Astrocyte (in vitro differentiated cells and primary cell): ENCODE data around the gene BBS9. TPM values are rescaled to one million over a fixed set of nuclear protein-coding genes. Genes with fewer than 3 reads are reported as not detected.

Source experiments
- DNase-seq: peaks from one replicate; pipeline ENCODE4 v3.0.0-alpha.2; 2010; ENCODE audit warnings: low read depth
- FAIRE-seq: peaks from 2 replicates; lab custom pipeline; 2011; peaks lifted over from hg19 to GRCh38; lab: Jason Lieb, UNC
- H2AFZ ChIP-seq: 2 replicates; pipeline ENCODE4 v1.6.0; 2012; ENCODE audit warnings: low read depth, low read length, inconsistent platforms
- H3K27ac ChIP-seq: 2 replicates; pipeline ENCODE4 v1.5.1; 2011; ENCODE audit warnings: low read depth, low read length, inconsistent platforms
- H3K27me3 ChIP-seq: 2 replicates; pipeline ENCODE4 v1.6.0; 2011; ENCODE audit warnings: low read length, inconsistent platforms; ENCODE audit not compliant: insufficient read depth
- H3K36me3 ChIP-seq: 2 replicates; pipeline ENCODE4 v1.5.1; 2011; ENCODE audit warnings: low read length, inconsistent platforms; ENCODE audit not compliant: insufficient read depth
- H3K4me1 ChIP-seq: 2 replicates; pipeline ENCODE4 v1.5.1; 2011; ENCODE audit warnings: low read length, inconsistent platforms; ENCODE audit not compliant: insufficient read depth
- H3K4me2 ChIP-seq: 2 replicates; pipeline ENCODE4 v1.6.0; 2012; ENCODE audit warnings: low read length, inconsistent platforms
- H3K4me3 ChIP-seq: 2 replicates; pipeline ENCODE4 v1.5.1; 2011; ENCODE audit warnings: low read depth, mild to moderate bottlenecking, low read length, inconsistent platforms; ENCODE audit not compliant: insufficient read depth
- H3K79me2 ChIP-seq: 2 replicates; pipeline ENCODE4 v1.6.0; 2012; ENCODE audit warnings: mild to moderate bottlenecking, low read length, inconsistent platforms; ENCODE audit not compliant: insufficient read depth
- H3K9ac ChIP-seq: 2 replicates; pipeline ENCODE4 v1.6.0; 2012; ENCODE audit warnings: mild to moderate bottlenecking, low read length, inconsistent platforms
- H3K9me3 ChIP-seq: 2 replicates; pipeline ENCODE4 v1.5.1; 2012; ENCODE audit warnings: low read depth, mild to moderate bottlenecking, low read length, inconsistent platforms; ENCODE audit not compliant: insufficient read depth
- H4K20me1 ChIP-seq: 2 replicates; pipeline ENCODE4 v1.6.0; 2012; ENCODE audit warnings: low read length, inconsistent platforms; ENCODE audit not compliant: insufficient read depth
- H3K27ac Mint-ChIP-seq: one replicate; pipeline ENCODE4 v1.8.0; 2021; ENCODE audit warnings: mild to moderate bottlenecking, mixed read lengths; ENCODE audit not compliant: unreplicated experiment
- H3K27me3 Mint-ChIP-seq: one replicate; pipeline ENCODE4 v1.8.0; 2021; ENCODE audit warnings: low read depth, mixed read lengths; ENCODE audit not compliant: unreplicated experiment
- H3K36me3 Mint-ChIP-seq: one replicate; pipeline ENCODE4 v1.8.0; 2021; ENCODE audit warnings: low read depth, mixed read lengths; ENCODE audit not compliant: unreplicated experiment
- H3K4me1 Mint-ChIP-seq: one replicate; pipeline ENCODE4 v1.8.0; 2021; ENCODE audit warnings: low read depth, mixed read lengths; ENCODE audit not compliant: unreplicated experiment
- H3K4me3 Mint-ChIP-seq: one replicate; pipeline ENCODE4 v1.8.0; 2021; ENCODE audit warnings: mild to moderate bottlenecking, moderate library complexity, mixed read lengths; ENCODE audit not compliant: unreplicated experiment
- H3K9me3 Mint-ChIP-seq: one replicate; pipeline ENCODE4 v1.8.0; 2021; ENCODE audit warnings: mild to moderate bottlenecking, mixed read lengths; ENCODE audit not compliant: unreplicated experiment
- EZH2 ChIP-seq: IDR thresholded peaks from 2 replicates; pipeline ENCODE4 v1.6.1; 2012; ENCODE audit warnings: mild to moderate bottlenecking, low read length, inconsistent platforms; ENCODE audit not compliant: insufficient read depth
- total RNA-seq: library from RNA; stranded (reverse); gene quantifications from 2 replicates; pipeline ENCODE4 v1.2.1, GENCODE V29; 2021
- TF ChIP-seq, protein P1 (sequence below): IDR thresholded peaks from 2 replicates; pipeline ENCODE4 v1.5.1; 2011; ENCODE audit warnings: low read depth, mild to moderate bottlenecking, inconsistent platforms, low read length, moderate library complexity; ENCODE audit not compliant: insufficient read depth

Gene BBS9
- total RNA-seq, 1 donor from 2014 or later = 25.1 TPM

DNA sequence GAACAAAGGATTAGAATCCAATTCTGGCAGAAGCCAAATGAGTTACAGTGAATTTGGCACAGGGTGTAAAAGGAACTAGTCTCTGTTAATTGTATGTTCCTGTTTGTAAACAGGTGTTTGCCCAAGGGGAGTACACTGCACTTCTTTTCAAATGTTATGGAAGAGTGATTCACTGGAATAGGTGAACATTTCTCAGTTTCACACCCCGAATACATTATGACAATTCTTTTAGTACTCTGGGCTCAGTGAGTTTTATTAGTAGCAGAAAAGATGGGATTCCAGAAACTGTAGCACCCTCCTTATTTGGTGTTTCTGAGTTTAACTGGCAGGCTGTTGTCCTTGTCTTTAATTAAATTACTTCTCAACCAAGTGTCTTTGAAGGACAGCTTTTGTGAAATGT lies 329.2 kb downstream of the BBS9 start:
- Histone ChIP-seq H3K4me3 (no peak overlapping the region), H3K27me3 (no peaks in the 10 kb centered on the region), H3K27ac (no peak overlapping the region), H2AFZ (no peak overlapping the region), H3K79me2 (no peaks in the 10 kb centered on the region), H3K36me3 (no peaks in the 10 kb centered on the region), H3K4me1 (no peaks in the 10 kb centered on the region), H4K20me1 (no peaks in the 10 kb centered on the region), H3K9ac (no peak overlapping the region), H3K4me2 (no peak overlapping the region), H3K9me3 (no peaks in the 10 kb centered on the region)
- DNase-seq (no peak), FAIRE-seq (peak; percentile 56)
- no peaks in the 10 kb centered on the region for H3K36me3 Mint-ChIP-seq
- no peak for TF ChIP-seq EZH2
- TF ChIP-seq, protein P1, sequence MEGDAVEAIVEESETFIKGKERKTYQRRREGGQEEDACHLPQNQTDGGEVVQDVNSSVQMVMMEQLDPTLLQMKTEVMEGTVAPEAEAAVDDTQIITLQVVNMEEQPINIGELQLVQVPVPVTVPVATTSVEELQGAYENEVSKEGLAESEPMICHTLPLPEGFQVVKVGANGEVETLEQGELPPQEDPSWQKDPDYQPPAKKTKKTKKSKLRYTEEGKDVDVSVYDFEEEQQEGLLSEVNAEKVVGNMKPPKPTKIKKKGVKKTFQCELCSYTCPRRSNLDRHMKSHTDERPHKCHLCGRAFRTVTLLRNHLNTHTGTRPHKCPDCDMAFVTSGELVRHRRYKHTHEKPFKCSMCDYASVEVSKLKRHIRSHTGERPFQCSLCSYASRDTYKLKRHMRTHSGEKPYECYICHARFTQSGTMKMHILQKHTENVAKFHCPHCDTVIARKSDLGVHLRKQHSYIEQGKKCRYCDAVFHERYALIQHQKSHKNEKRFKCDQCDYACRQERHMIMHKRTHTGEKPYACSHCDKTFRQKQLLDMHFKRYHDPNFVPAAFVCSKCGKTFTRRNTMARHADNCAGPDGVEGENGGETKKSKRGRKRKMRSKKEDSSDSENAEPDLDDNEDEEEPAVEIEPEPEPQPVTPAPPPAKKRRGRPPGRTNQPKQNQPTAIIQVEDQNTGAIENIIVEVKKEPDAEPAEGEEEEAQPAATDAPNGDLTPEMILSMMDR = no peak
- no peak overlapping the region for H3K27ac Mint-ChIP-seq
- no peaks in the 10 kb centered on the region for H3K4me1 Mint-ChIP-seq
- H3K4me3 Mint-ChIP-seq = no peak overlapping the region
- H3K9me3 Mint-ChIP-seq = no peaks in the 10 kb centered on the region
- no peaks in the 10 kb centered on the region for H3K27me3 Mint-ChIP-seq

DNA sequence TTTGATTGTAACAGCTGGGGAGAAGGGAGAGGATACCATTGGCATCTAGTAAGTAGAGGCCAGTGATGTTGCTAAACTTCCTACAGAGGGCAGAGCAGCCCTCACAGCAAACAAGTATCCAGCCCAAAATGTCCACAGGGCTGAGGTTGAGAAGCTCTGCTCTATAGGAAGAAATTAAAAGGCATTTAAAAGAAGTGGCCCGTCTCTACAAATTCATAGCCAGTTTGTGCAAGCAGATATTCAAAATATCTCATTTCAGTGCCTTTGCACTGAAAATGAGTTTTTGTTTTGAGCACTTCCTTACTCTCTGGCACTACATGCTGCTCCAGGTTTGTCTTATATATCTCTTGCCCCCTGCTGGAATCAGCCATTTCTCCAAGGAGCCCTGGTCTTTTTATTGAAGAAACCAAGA lies 330.0 kb downstream of the BBS9 start:
- DNase-seq = peak; percentile 29
- H3K4me1 Mint-ChIP-seq = no peaks in the 10 kb centered on the region
- H3K9me3 Mint-ChIP-seq = no peaks in the 10 kb centered on the region

DNA sequence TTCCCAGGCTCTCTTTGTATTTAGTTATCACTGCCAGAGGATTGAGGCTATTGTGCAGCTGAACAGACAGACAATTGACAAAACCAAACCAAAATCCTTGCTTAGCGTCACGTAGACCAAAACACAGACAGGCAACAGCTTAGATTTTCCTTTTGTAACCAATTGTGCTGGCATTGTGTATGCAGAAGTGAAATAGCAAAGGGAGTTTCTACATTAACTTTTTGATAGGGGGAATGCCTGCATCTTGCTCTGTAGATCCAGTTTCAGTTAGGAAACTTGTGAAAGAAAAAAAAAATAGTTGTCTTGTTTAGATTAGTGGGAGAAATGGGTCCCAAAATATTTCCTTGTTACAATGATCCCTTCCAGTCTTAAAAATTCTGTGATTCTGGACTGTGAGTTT lies 333.8 kb downstream of the BBS9 start:
- Histone ChIP-seq H3K4me3 (no peak overlapping the region), H3K27ac (no peak overlapping the region), H3K4me1 (no peaks in the 10 kb centered on the region), H3K27me3 (no peaks in the 10 kb centered on the region), H3K4me2 (no peak overlapping the region), H4K20me1 (no peaks in the 10 kb centered on the region), H3K9me3 (no peaks in the 10 kb centered on the region), H3K79me2 (no peaks in the 10 kb centered on the region), H3K36me3 (no peaks in the 10 kb centered on the region), H2AFZ (no peak overlapping the region), H3K9ac (no peak overlapping the region)
- TF ChIP-seq EZH2 = no peak
- TF ChIP-seq, protein P1 = no peak
- FAIRE-seq (no peak), DNase-seq (no peak)
- Mint-ChIP-seq H3K27ac (no peak overlapping the region), H3K36me3 (no peaks in the 10 kb centered on the region), H3K27me3 (no peaks in the 10 kb centered on the region), H3K4me1 (no peaks in the 10 kb centered on the region), H3K4me3 (no peak overlapping the region), H3K9me3 (peaks cover 1% of the 10 kb centered on the region)

More for the DNA sequence above, 330.0 kb downstream of the BBS9 start:
- H2AFZ ChIP-seq = no peak overlapping the region
- no peak overlapping the region for H3K9ac ChIP-seq
- H3K4me1 ChIP-seq = no peaks in the 10 kb centered on the region
- no peaks in the 10 kb centered on the region for H3K36me3 ChIP-seq
- TF ChIP-seq, protein P1 = peak; percentile 25
- no peak for TF ChIP-seq EZH2
- H3K27ac ChIP-seq = no peak overlapping the region
- H3K9me3 ChIP-seq = no peaks in the 10 kb centered on the region
- H3K36me3 Mint-ChIP-seq = no peaks in the 10 kb centered on the region
- H3K4me3 ChIP-seq = no peak overlapping the region
- H4K20me1 ChIP-seq = no peaks in the 10 kb centered on the region
- H3K27me3 ChIP-seq = no peaks in the 10 kb centered on the region
- no peaks in the 10 kb centered on the region for H3K27me3 Mint-ChIP-seq
- H3K79me2 ChIP-seq = no peaks in the 10 kb centered on the region
- no peak overlapping the region for H3K4me3 Mint-ChIP-seq
- FAIRE-seq = no peak
- no peak overlapping the region for H3K27ac Mint-ChIP-seq
- H3K4me2 ChIP-seq = no peak overlapping the region
